H1 (cell line): ENCODE results near the gene CACFD1. TPM values are rescaled to one million over a fixed set of nuclear protein-coding genes. Genes with fewer than 3 reads are reported as not detected.
A peak's percentile ranks its signal among the peaks of the same experiment; 100 is the strongest.

Source experiments
- BCL11A ChIP-seq, 2 experiments: IDR thresholded peaks; one replicate each; pipeline ENCODE4 v1.6.1; 2011; ENCODE audit warnings: low read depth in 2 of 2, low read length in 2 of 2, mild to moderate bottlenecking in 2 of 2
- HDAC2 ChIP-seq, 2 experiments: fragments of 300-600 bp in 1 of 2; sonication (generic) in 1 of 2; IDR thresholded peaks; 2 replicates each; pipeline ENCODE4 v1.6.1; 2011 to 2012; ENCODE audit warnings: low read depth in 2 of 2, low read length in 2 of 2, mild to moderate bottlenecking in 2 of 2, moderate library complexity in 2 of 2, borderline replicate concordance in 1 of 2, inconsistent platforms in 1 of 2
- JUN ChIP-seq: IDR thresholded peaks from 2 replicates; pipeline ENCODE4 v1.6.1; 2011; ENCODE audit warnings: low read depth, mild to moderate bottlenecking, improper control_type of control experiment, low read length
- KDM1A ChIP-seq: fragments of 200-600, 300-600 bp; sonication (generic); IDR thresholded peaks from 2 replicates; pipeline ENCODE4 v1.7.1; 2016; ENCODE audit warnings: mild to moderate bottlenecking, low read length, borderline replicate concordance
- KDM4A ChIP-seq: IDR thresholded peaks from one replicate; pipeline ENCODE4 v1.7.1; 2012; ENCODE audit warnings: low read depth, mild to moderate bottlenecking, moderate library complexity, low read length, inconsistent platforms; ENCODE audit not compliant: severe bottlenecking
- MAX ChIP-seq: IDR thresholded peaks from 2 replicates; pipeline ENCODE4 v1.6.1; 2012; ENCODE audit warnings: inconsistent platforms
- PHF8 ChIP-seq: fragments of 200-600 bp; sonication (generic); conservative IDR thresholded peaks from 2 replicates; pipeline ENCODE4 v1.7.1; 2012; ENCODE audit warnings: low read depth, mild to moderate bottlenecking, inconsistent platforms, low read length, moderate library complexity
- RFX5 ChIP-seq: IDR thresholded peaks from 2 replicates; pipeline ENCODE4 v1.6.1; 2011; ENCODE audit warnings: low read depth, low read length, improper control_type of control experiment, borderline replicate concordance
- RNF2 ChIP-seq: fragments of 200-900, 300-1000 bp; sonication (generic); IDR thresholded peaks from 2 replicates; pipeline ENCODE4 v1.7.1; 2016; ENCODE audit warnings: borderline replicate concordance, low read depth, mild to moderate bottlenecking, antibody characterized with exemption, low read length; ENCODE audit not compliant: poor library complexity, severe bottlenecking; ENCODE audit errors: missing control alignments
- RXRA ChIP-seq: IDR thresholded peaks from 2 replicates; pipeline ENCODE4 v1.6.1; 2011; ENCODE audit warnings: low read depth, mild to moderate bottlenecking, low read length, moderate library complexity; ENCODE audit not compliant: insufficient read depth
- SUZ12 ChIP-seq: fragments of 200-600 bp; sonication (generic); IDR thresholded peaks from 2 replicates; pipeline ENCODE4 v1.6.1; 2012; ENCODE audit warnings: mild to moderate bottlenecking, inconsistent platforms, low read length, moderate library complexity, mixed read lengths
- TAF7 ChIP-seq: optimal IDR thresholded peaks from 2 replicates; pipeline ENCODE3; 2011; ENCODE audit warnings: low read depth, mild to moderate bottlenecking, inconsistent platforms, low read length, moderate library complexity, borderline replicate concordance
- polyA plus RNA-seq, 7 experiments: library from polyadenylated mRNA; depleted of rRNA in 3 of 7; stranded (reverse) in 5 of 7; unstranded in 2 of 7; fragments of >200 nt in 5 of 7; fragments of 200-250 nt in 2 of 7; gene quantifications; 1 replicate in 5 of 7; 2 replicates in 1 of 7; 4 replicates in 1 of 7; pipeline versions ENCODE4 v1.2.1 to v1.2.3, GENCODE V29; 2011 to 2013; ENCODE audit warnings: missing spikeins in 2 of 7, mixed read lengths in 2 of 7
- total RNA-seq: library from RNA; stranded (reverse); fragmentation: NEBNext Ultra II Directional; extraction: Animal tissue kit (Norgen Biotek cat#: 25700); gene quantifications from 2 replicates; pipeline ENCODE4 v1.2.1, GENCODE V29; 2021

The CACFD1 gene
- total and polyA plus RNA-seq, 2 of the 8 experiments (the other 6 are each of a cell fraction or from before 2014, with no cell fraction given), result 13.4 to 15.5 TPM

GRCh38 chr9:133459476-133460404 is at the start of gene CACFD1 (continued):
- no peak for TF ChIP-seq RXRA
- no peak for TF ChIP-seq SUZ12
- no peak for TF ChIP-seq RFX5
- TF ChIP-seq JUN, result no peak
- peak; percentile 56 for TF ChIP-seq KDM4A
- TF ChIP-seq PHF8, result peak; percentile 93
- no peak for TF ChIP-seq KDM1A
- no peak for TF ChIP-seq HDAC2 (IDR thresholded peaks at IDR 0.05; ENCODE audit: borderline replicate concordance in 1 of 2, low read depth in 2 of 2, low read length in 2 of 2)
- peak; percentile 42; the same call in 1 of the 2 replicates for TF ChIP-seq MAX
- TF ChIP-seq BCL11A (IDR thresholded peaks at IDR 0.05; ENCODE audit: low read depth in 2 of 2, low read length in 2 of 2), result no peak
- peak; percentile 79 for TF ChIP-seq TAF7
- TF ChIP-seq RNF2, result no peak
